SK-N-SH treated with all-trans-retinoic acid at 6 μM for 48 hours (cell line): Measurements from ENCODE around the gene USH2A.

Experiments
- ATAC-seq: fragments of 200-7000 bp; cut with Tn5 transposase; 3 replicates; pipeline ENCODE4 v1.9.1; 2020; ENCODE audit warnings: mild to moderate bottlenecking, moderate library complexity
- ARNTL ChIP-seq: fragments of 450-650 bp; formaldehyde crosslinking; IDR thresholded peaks from 2 replicates; pipeline ENCODE4 v1.5.0; 2020; ENCODE audit warnings: low read depth, mild to moderate bottlenecking, moderate library complexity, borderline replicate concordance
- BACH2 ChIP-seq: fragments of 250-450 bp; sonication (Bioruptor Pico); IDR thresholded peaks from 2 replicates; pipeline ENCODE4 v1.9.0; 2021; ENCODE audit warnings: mild to moderate bottlenecking, borderline replicate concordance
- CREB5 ChIP-seq: fragments of 250-450 bp; sonication (Bioruptor Pico); IDR thresholded peaks from 2 replicates; pipeline ENCODE4 v1.5.1; 2020; ENCODE audit warnings: low read depth, mild to moderate bottlenecking, moderate library complexity
- CSDC2 ChIP-seq: fragments of 250-450 bp; sonication (Bioruptor Pico); IDR thresholded peaks from 2 replicates; pipeline ENCODE4 v1.5.0; 2020; ENCODE audit warnings: mild to moderate bottlenecking, moderate library complexity
- CSRNP3 ChIP-seq: fragments of 250-450 bp; sonication (Bioruptor Pico); IDR thresholded peaks from 2 replicates; pipeline ENCODE4 v1.5.1; 2021; ENCODE audit warnings: mild to moderate bottlenecking, moderate library complexity
- ESRRG ChIP-seq: fragments of 250-450 bp; sonication (Bioruptor Pico); IDR thresholded peaks from 2 replicates; pipeline ENCODE4 v1.6.1; 2021; ENCODE audit warnings: mild to moderate bottlenecking
- ISL1 ChIP-seq: fragments of 250-450 bp; sonication (Bioruptor Pico); IDR thresholded peaks from 2 replicates; pipeline ENCODE4 v2.1.2; 2022; ENCODE audit warnings: mild to moderate bottlenecking, moderate library complexity
- OSR1 ChIP-seq: fragments of 250-450 bp; sonication (Bioruptor Pico); IDR thresholded peaks from 2 replicates; pipeline ENCODE4 v1.8.0; 2022; ENCODE audit warnings: moderate library complexity, mild to moderate bottlenecking, inconsistent platforms
- PATZ1 ChIP-seq: fragments of 250-450 bp; sonication (Bioruptor Pico); IDR thresholded peaks from 2 replicates; pipeline ENCODE4 v1.8.0; 2020; ENCODE audit warnings: mild to moderate bottlenecking, moderate library complexity, borderline replicate concordance
- POU6F1 ChIP-seq: fragments of 250-450 bp; sonication (Bioruptor Pico); IDR thresholded peaks from 2 replicates; pipeline ENCODE4 v1.8.0; 2021; ENCODE audit warnings: low read depth, mild to moderate bottlenecking, moderate library complexity, borderline replicate concordance
- RARB ChIP-seq: fragments of 250-450 bp; sonication (Bioruptor Pico); IDR thresholded peaks from 2 replicates; pipeline ENCODE4 v1.8.0; 2021; ENCODE audit warnings: mild to moderate bottlenecking, moderate library complexity
- TCF4 ChIP-seq: fragments of 250-450 bp; sonication (Bioruptor Pico); IDR thresholded peaks from 2 replicates; pipeline ENCODE4 v1.8.0; 2021; ENCODE audit warnings: mild to moderate bottlenecking, moderate library complexity, borderline replicate concordance
- TOX ChIP-seq: fragments of 250-450 bp; sonication (Bioruptor Pico); IDR thresholded peaks from 2 replicates; pipeline ENCODE4 v1.8.0; 2021; ENCODE audit warnings: mild to moderate bottlenecking, moderate library complexity, borderline replicate concordance
- TSHZ2 ChIP-seq: fragments of 250-450 bp; sonication (Bioruptor Pico); IDR thresholded peaks from 2 replicates; pipeline ENCODE4 v1.5.0; 2020; ENCODE audit warnings: mild to moderate bottlenecking, moderate library complexity
- ZC3H10 ChIP-seq: fragments of 250-450 bp; sonication (Bioruptor Pico); IDR thresholded peaks from 2 replicates; pipeline ENCODE4 v1.5.1; 2021; ENCODE audit warnings: mild to moderate bottlenecking, moderate library complexity
- ZFP3 ChIP-seq: fragments of 250-450 bp; sonication (Bioruptor Pico); IDR thresholded peaks from 2 replicates; pipeline ENCODE4 v1.5.0; 2020; ENCODE audit warnings: mild to moderate bottlenecking, moderate library complexity
- ZFP30 ChIP-seq: fragments of 450-650 bp; formaldehyde crosslinking; IDR thresholded peaks from 2 replicates; pipeline ENCODE4 v1.5.0; 2022; ENCODE audit warnings: mild to moderate bottlenecking, moderate library complexity
- ZNF565 ChIP-seq: fragments of 450-650 bp; formaldehyde crosslinking; conservative IDR thresholded peaks from 2 replicates; pipeline ENCODE4 v1.5.0; 2020; ENCODE audit warnings: low read depth, mild to moderate bottlenecking, moderate library complexity
- ZNF70 ChIP-seq: fragments of 450-650 bp; formaldehyde crosslinking; IDR thresholded peaks from 2 replicates; pipeline ENCODE4 v1.5.0; 2020; ENCODE audit warnings: mild to moderate bottlenecking, moderate library complexity
- ZNF8 ChIP-seq: fragments of 450-650 bp; formaldehyde crosslinking; IDR thresholded peaks from 2 replicates; pipeline ENCODE4 v1.5.0; 2020; ENCODE audit warnings: mild to moderate bottlenecking, moderate library complexity

The USH2A gene

GRCh38 chr1:216173376-216173995 lies 249.8 kb downstream of the USH2A start:
- ATAC-seq = no peak; the same call in 2 of the 3 replicates
- TF ChIP-seq ZNF565 = no peak
- no peak for TF ChIP-seq ARNTL (CRISPR knock-in tag)
- TF ChIP-seq TOX (CRISPR knock-in tag) = no peak
- TF ChIP-seq ESRRG = no peak
- TF ChIP-seq, all 23 proteins: peak for 0

GRCh38 chr1:216169351-216169750 lies 253.9 kb downstream of the USH2A start:
- ATAC-seq = no peak
- TF ChIP-seq BACH2 (CRISPR knock-in tag) (no peak), ZFP3 (CRISPR knock-in tag) (no peak), ARNTL (CRISPR knock-in tag) (no peak), OSR1 (CRISPR knock-in tag) (no peak), ZFP30 (CRISPR knock-in tag) (no peak), ZC3H10 (CRISPR knock-in tag) (no peak), CSDC2 (CRISPR knock-in tag) (no peak), CSRNP3 (CRISPR knock-in tag) (no peak), ZNF70 (no peak), ZNF565 (no peak), ZNF8 (CRISPR knock-in tag) (no peak), TSHZ2 (CRISPR knock-in tag) (no peak), TOX (CRISPR knock-in tag) (no peak), RARB (CRISPR knock-in tag) (no peak), ISL1 (CRISPR knock-in tag) (no peak), PATZ1 (CRISPR knock-in tag) (no peak), CREB5 (CRISPR knock-in tag) (no peak), POU6F1 (CRISPR knock-in tag) (no peak)

- no peak for ATAC-seq
- TF ChIP-seq TOX (CRISPR knock-in tag) (no peak), TCF4 (CRISPR knock-in tag) (no peak), CSRNP3 (CRISPR knock-in tag) (no peak), ISL1 (CRISPR knock-in tag) (no peak), TSHZ2 (CRISPR knock-in tag) (no peak), RARB (CRISPR knock-in tag) (no peak), CREB5 (CRISPR knock-in tag) (no peak), POU6F1 (CRISPR knock-in tag) (no peak)
Measured at GRCh38 chr1:216168546-216168945, 254.7 kb downstream of the USH2A start.
